Measurements from ENCODE around the gene KAT2A. TPM values are rescaled to one million over a fixed set of nuclear protein-coding genes. Genes with fewer than 3 reads are reported as not detected.

KAT2A gene
- total and polyA plus RNA-seq, 9 of the 15 experiments (the other 6 are each of a cell fraction or from before 2014, with no cell fraction given) = 1.5 to 80.4 (median 31.9) TPM

DNA sequence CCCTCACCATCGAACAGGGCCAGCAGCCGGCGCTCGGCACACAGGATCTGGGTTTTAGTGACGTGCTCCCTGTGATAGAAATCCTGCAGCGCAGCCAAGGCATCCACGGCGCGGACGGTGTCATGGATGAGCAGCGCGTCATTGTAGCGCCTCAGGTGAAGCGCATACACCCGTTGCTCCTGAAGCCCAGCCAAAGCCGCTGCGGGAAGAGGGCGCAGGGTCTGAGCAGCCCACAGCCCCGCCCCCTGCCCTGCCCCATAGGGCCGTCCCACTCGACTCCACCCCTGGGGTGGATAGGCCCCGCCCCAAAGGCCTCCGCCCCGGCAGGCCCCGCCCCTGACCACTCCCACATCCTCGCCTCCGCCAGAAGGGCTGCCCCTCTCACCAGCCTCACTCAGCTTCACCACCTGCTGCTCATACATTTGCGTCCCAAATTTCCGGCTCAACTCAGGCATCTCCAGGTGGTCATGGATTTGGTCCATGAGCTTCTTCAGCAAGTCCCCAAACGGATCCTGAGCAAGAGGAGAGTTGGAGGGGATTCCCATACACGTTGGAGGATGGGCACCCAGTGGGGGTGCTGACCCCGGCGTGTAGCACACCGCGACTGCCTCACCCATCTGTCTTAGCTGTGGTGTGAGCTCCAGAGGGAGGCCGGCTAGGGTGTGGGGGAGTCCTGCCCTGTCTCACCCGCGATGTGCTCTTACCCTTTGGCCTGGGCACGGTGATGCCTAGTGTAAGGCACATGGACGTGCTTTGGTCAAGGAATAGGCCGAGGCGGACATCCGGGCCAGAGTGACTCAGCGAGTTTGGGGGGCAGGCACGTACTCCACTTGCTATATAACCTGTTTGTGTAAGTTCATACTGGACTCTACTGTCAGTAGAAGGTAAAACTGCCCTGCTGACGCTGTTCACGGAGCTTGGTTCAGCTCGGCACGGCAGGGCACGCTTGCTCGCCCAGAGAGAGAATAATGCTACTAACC, 13.3 kb downstream of the KAT2A start (continued):
- no peak for TF ChIP-seq HOMEZ (CRISPR knock-in tag; IDR thresholded peaks at IDR 0.05)
- 0 out of 2 replicates have a peak, but pooled peaks have one; percentile 44 for TF ChIP-seq IRF9 (tag; IDR thresholded peaks at IDR 0.05)
- TF ChIP-seq E2F3 (CRISPR knock-in tag; IDR thresholded peaks at IDR 0.05) = peak; percentile 78; the same call in 1 of the 2 replicates
- 0 out of 2 replicates have a peak, but pooled peaks have one; percentile 18 for TF ChIP-seq CTBP1 (IDR thresholded peaks at IDR 0.05; ENCODE audit: borderline replicate concordance)
- no peak for TF ChIP-seq ZFP36 (IDR thresholded peaks at IDR 0.05; ENCODE audit: low read depth, low read length, partially characterized antibody)
- no peak for TF ChIP-seq MYBL2 (IDR thresholded peaks at IDR 0.05; ENCODE audit: low read depth)
- TF ChIP-seq MYBL2 (CRISPR knock-in tag; IDR thresholded peaks at IDR 0.05; ENCODE audit: borderline replicate concordance) = no peak
- peak; percentile 15; the same call in 1 of the 2 replicates for TF ChIP-seq ETV1 (tag; conservative IDR thresholded peaks at IDR 0.05; ENCODE audit: low read depth)
- no peak for TF ChIP-seq TEAD2 (tag; IDR thresholded peaks at IDR 0.05)
- no peak for TF ChIP-seq PHF21A (IDR thresholded peaks at IDR 0.05; ENCODE audit: borderline replicate concordance, low read depth)
- TF ChIP-seq RFX1 (IDR thresholded peaks at IDR 0.05) = no peak
- TF ChIP-seq ZNF3 (CRISPR knock-in tag; IDR thresholded peaks at IDR 0.05) = no peak
- TF ChIP-seq MYNN (IDR thresholded peaks at IDR 0.05) = no peak
- no peak for TF ChIP-seq MYNN (CRISPR knock-in tag; IDR thresholded peaks at IDR 0.05)
- no peak for TF ChIP-seq ZNF507 (tag; conservative IDR thresholded peaks at IDR 0.05)
- TF ChIP-seq OTX1 (CRISPR knock-in tag; IDR thresholded peaks at IDR 0.05) = no peak
- TF ChIP-seq ZC3H11A (IDR thresholded peaks at IDR 0.05; ENCODE audit: low read depth, low read length) = no peak
- TF ChIP-seq CBX3 (IDR thresholded peaks at IDR 0.05; ENCODE audit: borderline replicate concordance in 1 of 2, low read length in 2 of 2) = no peak
- no peak for TF ChIP-seq TARDBP (IDR thresholded peaks at IDR 0.05)
- no peak for TF ChIP-seq CREBBP (IDR thresholded peaks at IDR 0.05; ENCODE audit: low read depth, low read length)
- no peak for TF ChIP-seq FOXJ3 (CRISPR knock-in tag; IDR thresholded peaks at IDR 0.05)
- peak; percentile 69; the same call in 1 of the 2 replicates for TF ChIP-seq CBFB (CRISPR knock-in tag; IDR thresholded peaks at IDR 0.05)
- no peak for TF ChIP-seq ZNF707 (CRISPR knock-in tag; conservative IDR thresholded peaks at IDR 0.05)
- no peak for TF ChIP-seq RBM14 (IDR thresholded peaks at IDR 0.05; ENCODE audit: borderline replicate concordance, insufficient read depth, low read depth, low read length)
- TF ChIP-seq MCM3 (IDR thresholded peaks at IDR 0.05) = no peak
- TF ChIP-seq TCF3 (CRISPR knock-in tag; IDR thresholded peaks at IDR 0.05) = no peak
- peak; percentile 32; the same call in 1 of the 2 replicates for TF ChIP-seq MTA3 (IDR thresholded peaks at IDR 0.05; ENCODE audit: borderline replicate concordance)
